Activated naive CD8-positive, alpha-beta T cell treated with anti-CD3 and anti-CD28 coated beads, Interleukin-2, amount 50 U/mL, for 24 hours (primary cell): ENCODE results near the gene POU4F1.

ENCODE experiments used
- ATAC-seq: fragments of 150-1000 bp; cut with Tn5 transposase; one replicate; pipeline ENCODE4 v1.10.0; 2021
- DNase-seq: peaks from one replicate; pipeline ENCODE4 v3.0.0; 2021
- H3K27ac Mint-ChIP-seq: one replicate; pipeline ENCODE4 v1.8.0; 2021; ENCODE audit warnings: mild to moderate bottlenecking, mixed read lengths
- H3K27me3 Mint-ChIP-seq: one replicate; pipeline ENCODE4 v1.8.0; 2021; ENCODE audit warnings: mixed read lengths
- H3K36me3 Mint-ChIP-seq: one replicate; pipeline ENCODE4 v1.8.0; 2021; ENCODE audit warnings: low read depth, mixed read lengths
- H3K4me1 Mint-ChIP-seq: one replicate; pipeline ENCODE4 v1.8.0; 2021; ENCODE audit warnings: mixed read lengths
- H3K4me3 Mint-ChIP-seq: one replicate; pipeline ENCODE4 v1.8.0; 2021; ENCODE audit warnings: mild to moderate bottlenecking, moderate library complexity, mixed read lengths
- H3K9me3 Mint-ChIP-seq: one replicate; pipeline ENCODE4 v1.8.0; 2021; ENCODE audit warnings: mixed read lengths

POU4F1 gene

DNA sequence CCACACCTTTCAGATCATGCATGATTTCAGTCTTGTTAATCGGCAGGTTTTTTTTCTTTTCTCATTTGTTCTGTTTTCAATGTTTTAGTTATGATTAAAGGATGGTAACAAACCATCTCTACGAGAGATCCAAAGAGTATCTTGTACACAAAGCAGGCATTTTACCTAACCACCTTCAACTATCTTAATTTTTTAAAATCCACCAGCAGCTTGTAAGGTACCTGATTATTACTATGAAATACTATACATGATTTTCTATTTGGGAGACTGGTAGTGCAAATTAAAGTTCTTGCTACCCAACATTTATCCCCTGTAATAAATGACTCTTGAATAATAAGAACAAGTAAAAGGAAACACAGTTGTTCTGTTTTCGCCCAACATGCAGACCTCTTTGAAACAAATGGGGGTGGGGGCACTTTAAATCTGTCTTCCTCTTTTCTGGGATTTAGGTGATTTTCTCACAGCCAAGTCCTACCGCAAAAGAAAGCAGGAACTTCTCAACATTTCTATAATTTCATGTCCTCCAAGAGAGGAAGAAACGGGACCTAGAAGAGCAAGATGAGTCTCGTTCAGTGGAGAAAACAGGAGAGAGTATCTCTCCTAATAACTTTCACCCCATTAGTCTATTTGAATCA lies 3.6 kb downstream of the POU4F1 start:
- ATAC-seq = no peak
- peaks cover 8% of the 10 kb centered on the region for H3K36me3 Mint-ChIP-seq
- H3K4me3 Mint-ChIP-seq = peak overlapping the region; percentile 2
- no peak overlapping the region for H3K27ac Mint-ChIP-seq
- H3K4me1 Mint-ChIP-seq = peaks cover 33% of the 10 kb centered on the region
- H3K9me3 Mint-ChIP-seq = peaks cover 13% of the 10 kb centered on the region
- DNase-seq = no peak
- H3K27me3 Mint-ChIP-seq = peaks cover 86% of the 10 kb centered on the region

DNA sequence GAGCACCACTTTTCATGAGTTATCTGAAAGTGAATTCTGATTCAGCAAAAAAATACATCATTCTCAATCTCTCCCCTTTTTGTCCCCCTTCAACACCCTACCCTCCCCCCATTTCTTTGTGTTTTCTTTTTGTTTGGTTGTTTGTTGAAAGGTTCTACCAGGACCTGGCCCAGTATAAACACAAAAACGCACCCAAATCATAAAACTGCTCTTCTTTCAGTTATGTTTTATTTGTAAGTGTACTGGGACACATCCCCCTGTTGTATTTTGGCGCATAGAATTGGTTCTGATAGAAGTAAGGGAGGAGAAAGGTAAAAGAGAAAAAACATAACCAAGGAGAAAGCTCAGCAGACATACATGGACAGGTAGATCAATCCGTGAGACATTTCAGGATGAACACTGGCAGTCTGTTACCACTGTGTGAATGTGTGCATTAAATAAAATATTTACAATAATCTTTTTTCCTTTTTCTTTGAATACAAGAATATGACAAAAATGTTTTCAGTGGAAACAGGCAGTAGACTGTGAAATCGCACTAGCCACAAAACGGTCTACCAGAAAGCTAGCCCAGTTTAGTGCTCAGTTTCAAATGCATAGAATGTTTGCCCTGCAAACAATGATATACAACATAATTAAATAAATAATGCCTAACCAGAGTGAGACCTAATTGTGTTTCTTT lies 4.2 kb downstream of the POU4F1 start:
- Mint-ChIP-seq H3K27me3 (peaks cover 86% of the 10 kb centered on the region), H3K4me3 (no peak overlapping the region), H3K4me1 (peaks cover 30% of the 10 kb centered on the region), H3K9me3 (peaks cover 19% of the 10 kb centered on the region), H3K36me3 (peaks cover 8% of the 10 kb centered on the region), H3K27ac (no peak overlapping the region)
- DNase-seq (no peak), ATAC-seq (no peak)

DNA sequence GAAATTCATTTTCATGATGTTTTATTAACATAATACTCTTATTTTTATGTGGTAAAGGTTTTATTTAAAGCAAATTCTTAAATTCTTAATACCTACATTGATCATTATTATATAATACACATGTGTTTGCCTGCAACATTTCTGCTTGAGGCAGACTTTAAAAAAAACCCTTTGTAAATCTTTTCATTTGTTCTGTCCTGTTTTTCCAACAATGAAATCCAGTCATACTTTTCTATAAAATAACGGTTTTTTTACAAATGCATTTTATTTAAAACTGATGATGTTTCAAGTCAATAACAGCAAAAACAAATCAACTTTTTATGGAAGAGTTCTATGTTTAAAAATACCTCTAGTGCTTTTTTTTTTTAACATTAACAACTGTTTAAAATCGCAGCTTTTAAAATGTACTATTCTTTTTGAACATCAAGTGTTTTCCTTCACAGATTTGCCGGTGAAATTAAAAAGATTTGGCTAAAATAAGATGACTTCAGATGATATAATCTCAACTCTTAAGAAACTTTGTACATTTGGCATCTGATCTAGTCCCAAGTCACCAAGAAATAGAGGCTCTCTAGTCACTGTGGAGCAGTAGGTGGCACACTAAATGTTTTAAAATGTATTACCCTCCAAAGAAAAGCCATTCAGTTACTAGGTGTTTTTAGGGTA lies 5.1 kb downstream of the POU4F1 start:
- H3K27ac Mint-ChIP-seq = no peak overlapping the region
- peaks cover 8% of the 10 kb centered on the region for H3K36me3 Mint-ChIP-seq
- H3K27me3 Mint-ChIP-seq = peaks cover 86% of the 10 kb centered on the region
- H3K4me1 Mint-ChIP-seq = peaks cover 24% of the 10 kb centered on the region
- no peak overlapping the region for H3K4me3 Mint-ChIP-seq
- no peak for DNase-seq
- no peak for ATAC-seq
- H3K9me3 Mint-ChIP-seq = peaks cover 20% of the 10 kb centered on the region

DNA sequence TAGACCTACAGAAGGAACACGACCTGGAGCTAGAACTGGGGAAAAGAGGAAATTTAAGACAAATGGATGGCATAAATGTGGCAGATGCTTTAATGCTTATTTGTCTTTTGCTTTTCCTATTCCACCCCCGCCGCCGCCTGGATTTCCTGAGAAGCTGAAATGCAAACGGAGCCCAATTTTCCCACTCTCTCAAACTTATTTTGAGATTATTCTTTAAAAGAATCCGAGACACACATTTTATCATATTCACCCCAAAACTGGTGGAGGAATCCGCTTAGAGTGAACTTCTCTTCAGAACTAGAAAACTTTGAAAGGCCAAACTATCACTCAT lies 5.8 kb downstream of the POU4F1 start:
- DNase-seq (no peak), ATAC-seq (no peak)
- peak overlapping the region; percentile 35 for H3K27ac Mint-ChIP-seq
- peaks cover 8% of the 10 kb centered on the region for H3K36me3 Mint-ChIP-seq
- H3K4me1 Mint-ChIP-seq = peaks cover 21% of the 10 kb centered on the region
- no peak overlapping the region for H3K4me3 Mint-ChIP-seq
- H3K27me3 Mint-ChIP-seq = peaks cover 89% of the 10 kb centered on the region
- H3K9me3 Mint-ChIP-seq = peaks cover 20% of the 10 kb centered on the region

DNA sequence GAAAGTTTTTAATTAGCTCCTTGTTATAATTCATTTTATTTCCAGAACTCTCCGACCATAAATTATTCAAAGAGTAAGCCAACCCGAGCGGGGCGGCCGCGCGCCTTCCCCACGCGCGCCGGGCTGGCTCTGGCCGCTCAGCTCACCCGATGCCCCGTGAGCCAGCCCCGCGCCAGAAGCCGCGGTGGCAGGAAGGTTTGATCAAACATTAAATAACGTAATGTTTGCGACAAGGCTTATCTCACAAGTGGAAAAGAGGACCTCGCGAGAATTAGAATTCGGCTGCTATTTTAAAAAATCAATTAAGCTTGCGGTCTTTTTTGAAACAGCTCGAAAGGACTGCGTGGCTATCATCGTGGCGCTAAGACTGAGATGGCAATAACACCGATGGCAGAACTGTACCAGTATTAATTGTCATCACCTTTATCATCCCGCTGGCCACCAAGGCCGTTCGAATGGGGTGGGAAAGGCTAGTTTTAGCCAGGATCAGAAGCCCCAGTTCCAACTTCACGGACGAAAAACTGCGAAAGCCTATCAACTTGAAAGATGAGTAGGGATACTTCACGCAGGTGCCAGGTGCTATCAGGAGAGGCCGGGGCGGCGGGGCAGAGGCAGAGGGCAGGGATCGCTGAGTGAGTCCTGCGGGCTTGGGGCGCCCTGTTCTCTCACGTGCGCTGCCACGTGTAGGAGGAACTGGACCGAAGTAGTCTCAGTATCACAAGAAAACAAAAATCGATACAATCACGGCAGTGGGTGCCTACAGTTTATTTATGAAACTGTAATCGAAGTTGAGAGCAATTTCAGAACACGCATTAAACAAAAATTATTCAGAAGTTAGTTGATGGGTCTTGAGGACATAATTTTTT lies 6.4 kb downstream of the POU4F1 start:
- H3K36me3 Mint-ChIP-seq = peaks cover 10% of the 10 kb centered on the region
- peaks cover 90% of the 10 kb centered on the region for H3K27me3 Mint-ChIP-seq
- ATAC-seq = no peak
- H3K9me3 Mint-ChIP-seq = peaks cover 22% of the 10 kb centered on the region
- H3K4me3 Mint-ChIP-seq = no peak overlapping the region
- H3K27ac Mint-ChIP-seq = no peak overlapping the region
- no peak for DNase-seq
- H3K4me1 Mint-ChIP-seq = peaks cover 17% of the 10 kb centered on the region

DNA sequence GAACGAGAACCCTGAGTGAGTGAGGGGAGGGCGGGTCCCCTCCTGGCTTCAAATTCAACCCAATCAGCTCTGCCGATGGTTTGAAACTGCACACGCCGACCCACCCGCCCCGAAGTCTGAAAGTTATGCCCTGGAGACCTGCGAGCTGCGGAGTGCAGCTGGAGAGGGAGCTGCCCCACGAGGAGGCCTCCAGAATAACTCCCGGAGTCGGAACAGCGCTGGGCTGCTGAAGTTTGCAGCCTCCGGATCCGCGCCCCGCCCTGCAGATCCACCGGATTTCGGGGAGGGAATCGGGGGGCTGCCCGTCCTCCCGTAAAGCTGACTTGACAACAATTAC lies 7.0 kb downstream of the POU4F1 start:
- H3K4me1 Mint-ChIP-seq = peaks cover 15% of the 10 kb centered on the region
- H3K4me3 Mint-ChIP-seq = no peak overlapping the region
- peaks cover 27% of the 10 kb centered on the region for H3K9me3 Mint-ChIP-seq
- ATAC-seq = no peak
- peaks cover 10% of the 10 kb centered on the region for H3K36me3 Mint-ChIP-seq
- H3K27ac Mint-ChIP-seq = no peak overlapping the region
- DNase-seq = no peak
- peaks cover 93% of the 10 kb centered on the region for H3K27me3 Mint-ChIP-seq

DNA sequence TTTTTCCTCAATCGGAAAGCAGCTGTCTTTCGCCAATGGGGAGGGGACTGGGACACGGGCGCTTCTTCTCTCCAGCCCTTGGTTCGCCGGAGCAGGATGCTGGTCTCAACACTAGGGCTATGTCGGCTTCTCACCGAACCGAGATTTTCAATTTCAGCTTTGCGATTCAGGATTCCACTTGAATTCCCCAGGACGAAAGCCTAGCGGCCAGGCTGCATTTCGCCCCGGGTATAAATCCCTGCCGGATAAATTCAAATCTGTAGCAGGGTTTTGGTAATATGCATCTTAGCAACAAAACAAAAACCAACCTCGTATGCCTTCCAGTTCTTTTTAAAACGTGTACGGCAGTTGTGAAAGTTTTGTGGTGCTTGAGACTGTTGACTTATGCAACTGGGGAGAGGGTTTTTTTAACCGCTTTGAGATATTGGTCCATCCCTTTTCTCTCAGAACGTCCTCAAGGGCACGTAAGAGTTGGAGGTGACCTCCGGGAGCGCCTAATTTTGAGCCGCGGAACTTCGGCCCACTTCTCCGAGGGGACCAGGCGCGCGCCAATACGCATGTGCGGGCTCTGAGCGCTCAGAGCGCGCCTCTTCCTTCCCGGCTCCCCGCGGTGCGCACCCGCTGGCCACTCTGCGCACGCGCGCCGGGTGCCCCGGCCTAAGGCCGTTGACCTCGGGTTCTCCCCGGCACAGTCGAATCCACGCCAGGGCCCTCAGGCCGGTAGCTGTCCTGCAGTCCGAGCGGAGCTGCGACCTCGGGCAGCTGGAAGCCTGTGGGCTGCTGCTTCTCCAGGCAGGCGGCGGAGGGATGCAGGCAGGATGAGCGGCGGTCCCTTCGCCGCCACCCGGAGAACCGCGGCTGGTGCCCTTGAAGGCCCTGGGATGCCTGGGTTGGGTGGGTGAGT lies 7.6 kb downstream of the POU4F1 start:
- H3K4me3 Mint-ChIP-seq = no peak overlapping the region
- peaks cover 10% of the 10 kb centered on the region for H3K36me3 Mint-ChIP-seq
- no peak overlapping the region for H3K27ac Mint-ChIP-seq
- no peak for DNase-seq
- H3K9me3 Mint-ChIP-seq = peaks cover 30% of the 10 kb centered on the region
- peak; percentile 61 for ATAC-seq
- peaks cover 10% of the 10 kb centered on the region for H3K4me1 Mint-ChIP-seq
- H3K27me3 Mint-ChIP-seq = peaks cover 90% of the 10 kb centered on the region

DNA sequence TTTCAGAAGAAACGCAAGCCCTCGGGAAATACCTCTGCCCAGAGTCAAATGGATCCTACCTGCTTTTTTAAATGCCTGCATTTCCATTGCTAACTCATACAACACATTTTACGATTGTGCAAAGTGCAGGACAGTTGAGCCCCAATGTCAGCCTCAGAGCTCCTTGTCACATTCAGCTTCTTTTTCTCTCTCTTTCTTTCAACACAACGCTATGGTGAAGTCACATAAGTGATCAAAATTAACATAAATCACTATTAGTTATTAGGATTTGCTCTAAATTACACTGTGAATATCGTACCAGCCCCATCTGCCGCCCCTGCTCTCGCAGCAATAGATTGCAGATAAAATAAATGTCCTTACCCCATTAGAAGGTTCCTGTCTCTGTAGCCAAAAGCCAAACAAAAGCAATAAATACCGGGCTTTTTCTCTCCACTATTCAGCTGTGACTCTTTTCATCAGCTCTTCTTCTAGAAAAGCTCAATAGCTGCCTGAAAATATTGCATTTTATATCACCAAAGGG lies 8.8 kb downstream of the POU4F1 start:
- H3K36me3 Mint-ChIP-seq = peaks cover 8% of the 10 kb centered on the region
- ATAC-seq (no peak), DNase-seq (no peak)
- peaks cover 4% of the 10 kb centered on the region for H3K4me1 Mint-ChIP-seq
- H3K27me3 Mint-ChIP-seq = peaks cover 88% of the 10 kb centered on the region
- peak overlapping the region; percentile 52 for H3K27ac Mint-ChIP-seq
- H3K9me3 Mint-ChIP-seq = peaks cover 30% of the 10 kb centered on the region
- no peak overlapping the region for H3K4me3 Mint-ChIP-seq

DNA sequence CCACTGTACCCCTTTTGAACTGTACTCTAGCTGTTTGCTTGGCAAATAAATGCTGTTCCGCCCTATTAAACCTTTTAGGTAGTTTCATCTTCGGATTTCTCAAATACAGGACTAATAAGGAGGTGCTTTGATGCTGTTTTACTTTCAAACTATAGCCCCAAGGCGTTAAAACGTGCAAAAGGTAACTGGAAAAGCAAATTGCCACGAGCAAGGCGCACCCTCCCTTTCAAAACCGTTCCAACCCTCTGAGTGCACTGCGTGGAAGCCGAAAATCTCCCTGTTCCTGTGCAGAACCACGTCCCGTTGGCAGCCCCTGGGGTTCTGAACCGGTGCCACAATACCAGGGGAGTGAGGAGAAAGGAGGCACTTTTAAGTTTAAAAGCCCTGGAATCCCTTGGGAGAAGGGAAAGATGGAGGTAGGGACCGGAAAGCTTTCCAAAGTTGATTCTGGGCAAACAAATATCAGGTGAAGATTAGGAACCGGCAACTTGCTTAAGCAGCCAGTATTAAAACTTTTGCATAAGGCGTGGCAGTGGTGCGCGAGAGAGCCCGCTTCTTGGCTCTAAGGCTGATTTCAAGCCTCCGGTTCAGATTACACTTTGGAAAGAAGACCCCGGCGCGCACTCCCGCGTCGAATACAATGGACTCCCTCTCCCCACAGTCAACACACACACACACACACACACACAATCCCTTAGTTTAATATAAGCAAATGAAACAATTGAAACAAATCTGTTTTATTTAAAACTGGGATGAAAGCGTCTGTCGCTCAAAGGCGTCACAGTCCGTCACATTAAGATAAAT lies 9.5 kb downstream of the POU4F1 start:
- peaks cover 33% of the 10 kb centered on the region for H3K9me3 Mint-ChIP-seq
- ATAC-seq (no peak), DNase-seq (no peak)
- peaks cover 4% of the 10 kb centered on the region for H3K4me1 Mint-ChIP-seq
- H3K36me3 Mint-ChIP-seq = peaks cover 6% of the 10 kb centered on the region
- no peak overlapping the region for H3K4me3 Mint-ChIP-seq
- peaks cover 89% of the 10 kb centered on the region for H3K27me3 Mint-ChIP-seq
- H3K27ac Mint-ChIP-seq = peak overlapping the region; percentile 52

DNA sequence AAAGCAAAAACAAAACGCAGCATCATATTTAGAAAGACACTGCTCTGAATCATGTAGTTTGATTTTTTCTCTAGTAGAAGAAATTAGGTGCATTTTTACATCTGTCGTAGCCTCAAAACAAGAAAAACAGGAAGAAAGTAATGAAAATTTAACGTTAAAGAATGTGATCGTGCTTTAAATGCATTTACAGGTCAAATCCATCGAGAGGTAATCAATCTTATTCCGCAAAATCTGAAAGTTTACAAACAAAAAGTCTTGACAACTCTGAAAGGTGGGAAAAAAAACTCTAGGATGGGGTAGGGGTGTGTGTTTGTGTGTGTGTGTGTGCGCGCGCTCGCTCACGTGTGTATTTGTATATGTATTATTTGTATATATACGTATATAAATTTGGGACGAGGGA lies 10.2 kb downstream of the POU4F1 start:
- DNase-seq = no peak
- Mint-ChIP-seq H3K36me3 (peaks cover 6% of the 10 kb centered on the region), H3K4me1 (peaks cover 4% of the 10 kb centered on the region), H3K27ac (no peak overlapping the region), H3K9me3 (peaks cover 36% of the 10 kb centered on the region), H3K4me3 (no peak overlapping the region), H3K27me3 (peaks cover 88% of the 10 kb centered on the region)
- no peak for ATAC-seq

DNA sequence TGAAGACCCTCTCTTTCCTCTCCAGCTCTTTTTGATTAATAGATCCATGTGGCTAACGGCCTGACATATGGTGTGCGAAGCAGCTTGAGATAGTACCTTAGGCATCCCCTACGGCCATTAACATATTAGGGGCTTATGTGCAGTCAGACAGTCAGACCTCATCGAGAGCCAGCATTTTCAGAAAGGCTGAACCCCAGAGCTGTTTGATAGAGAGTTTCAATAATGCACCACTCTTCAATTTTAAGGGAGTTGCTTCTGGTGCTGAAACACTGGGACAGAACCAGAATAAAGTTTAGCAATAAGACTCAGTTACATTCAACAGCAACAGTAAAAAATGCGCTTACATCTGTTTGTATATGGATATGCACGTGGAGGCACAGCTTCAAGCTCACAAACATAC lies 10.8 kb downstream of the POU4F1 start:
- peaks cover 4% of the 10 kb centered on the region for H3K4me1 Mint-ChIP-seq
- H3K4me3 Mint-ChIP-seq = no peak overlapping the region
- peaks cover 88% of the 10 kb centered on the region for H3K27me3 Mint-ChIP-seq
- ATAC-seq = no peak
- H3K36me3 Mint-ChIP-seq = peaks cover 7% of the 10 kb centered on the region
- H3K27ac Mint-ChIP-seq = no peak overlapping the region
- DNase-seq = no peak
- H3K9me3 Mint-ChIP-seq = peaks cover 42% of the 10 kb centered on the region

DNA sequence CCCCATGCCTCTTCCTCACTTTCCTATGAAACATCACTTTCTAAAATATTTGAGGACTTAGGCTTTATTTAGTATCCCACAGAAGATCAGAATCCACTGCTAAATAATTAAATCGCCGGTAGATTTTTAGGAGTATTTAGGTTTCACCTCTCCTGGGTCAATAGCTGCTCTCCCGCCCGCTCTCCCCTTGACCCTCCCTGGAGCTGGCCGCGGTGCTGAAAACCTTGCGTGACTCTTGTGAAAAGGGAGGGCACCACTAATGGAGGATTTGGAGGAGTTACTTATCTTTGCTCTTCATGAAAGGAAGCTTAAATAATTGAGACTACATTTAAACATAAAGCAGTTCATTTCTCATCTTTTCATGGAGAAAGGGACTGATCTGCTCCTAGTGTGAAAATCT lies 14.1 kb downstream of the POU4F1 start:
- Mint-ChIP-seq H3K9me3 (peaks cover 41% of the 10 kb centered on the region), H3K36me3 (peaks cover 7% of the 10 kb centered on the region), H3K27me3 (peaks cover 78% of the 10 kb centered on the region), H3K27ac (no peak overlapping the region), H3K4me3 (no peak overlapping the region), H3K4me1 (peaks cover 2% of the 10 kb centered on the region)
- ATAC-seq (no peak), DNase-seq (no peak)

DNA sequence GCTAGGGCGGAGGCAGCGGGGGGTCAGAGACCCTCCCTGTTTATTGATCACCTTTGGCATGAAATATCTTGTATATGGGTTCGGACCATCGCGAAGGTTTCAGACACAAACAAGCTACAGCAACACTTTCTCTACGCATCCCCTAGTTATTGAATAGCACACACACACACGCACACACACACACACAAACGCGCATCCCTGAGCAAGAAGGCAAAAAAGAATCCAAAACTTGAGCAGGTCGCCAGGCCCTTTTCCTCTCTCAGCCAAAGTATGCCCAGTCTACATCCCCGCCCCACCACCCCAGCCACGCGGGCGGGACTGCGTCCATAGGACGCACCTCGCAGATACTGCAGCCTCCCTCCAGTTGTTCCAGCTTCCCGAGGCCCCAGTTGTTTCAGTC lies 16.0 kb downstream of the POU4F1 start:
- Mint-ChIP-seq H3K27ac (no peak overlapping the region), H3K9me3 (peaks cover 40% of the 10 kb centered on the region), H3K4me3 (no peak overlapping the region), H3K27me3 (peaks cover 71% of the 10 kb centered on the region), H3K36me3 (peaks cover 7% of the 10 kb centered on the region), H3K4me1 (no peaks in the 10 kb centered on the region)
- DNase-seq = no peak
- no peak for ATAC-seq
